ENCODE measurements around the gene EEF2KMT.
"Not testable (repeated sequence)": the region's sequence is repeated elsewhere in the genome, so short reads cannot be mapped to it uniquely, and the experiment has no call there.

GRCh38 chr16:5103296-5104032 lies 5.9 kb upstream of the EEF2KMT start:
- TF ChIP-seq, protein P1, sequence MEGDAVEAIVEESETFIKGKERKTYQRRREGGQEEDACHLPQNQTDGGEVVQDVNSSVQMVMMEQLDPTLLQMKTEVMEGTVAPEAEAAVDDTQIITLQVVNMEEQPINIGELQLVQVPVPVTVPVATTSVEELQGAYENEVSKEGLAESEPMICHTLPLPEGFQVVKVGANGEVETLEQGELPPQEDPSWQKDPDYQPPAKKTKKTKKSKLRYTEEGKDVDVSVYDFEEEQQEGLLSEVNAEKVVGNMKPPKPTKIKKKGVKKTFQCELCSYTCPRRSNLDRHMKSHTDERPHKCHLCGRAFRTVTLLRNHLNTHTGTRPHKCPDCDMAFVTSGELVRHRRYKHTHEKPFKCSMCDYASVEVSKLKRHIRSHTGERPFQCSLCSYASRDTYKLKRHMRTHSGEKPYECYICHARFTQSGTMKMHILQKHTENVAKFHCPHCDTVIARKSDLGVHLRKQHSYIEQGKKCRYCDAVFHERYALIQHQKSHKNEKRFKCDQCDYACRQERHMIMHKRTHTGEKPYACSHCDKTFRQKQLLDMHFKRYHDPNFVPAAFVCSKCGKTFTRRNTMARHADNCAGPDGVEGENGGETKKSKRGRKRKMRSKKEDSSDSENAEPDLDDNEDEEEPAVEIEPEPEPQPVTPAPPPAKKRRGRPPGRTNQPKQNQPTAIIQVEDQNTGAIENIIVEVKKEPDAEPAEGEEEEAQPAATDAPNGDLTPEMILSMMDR (conservative IDR thresholded peaks at IDR 0.05; ENCODE audit: low read length) = not testable (repeated sequence)
- TF ChIP-seq EZH2phosphoT487 (IDR thresholded peaks at IDR 0.05; ENCODE audit: borderline replicate concordance) = not testable (repeated sequence)
